ENCODE measurements around the gene APP. TPM values are rescaled to one million over a fixed set of nuclear protein-coding genes. Genes with fewer than 3 reads are reported as not detected.

APP gene
- total and polyA plus RNA-seq, 4 donors, result 86.9 to 414 (median 367) TPM

DNA sequence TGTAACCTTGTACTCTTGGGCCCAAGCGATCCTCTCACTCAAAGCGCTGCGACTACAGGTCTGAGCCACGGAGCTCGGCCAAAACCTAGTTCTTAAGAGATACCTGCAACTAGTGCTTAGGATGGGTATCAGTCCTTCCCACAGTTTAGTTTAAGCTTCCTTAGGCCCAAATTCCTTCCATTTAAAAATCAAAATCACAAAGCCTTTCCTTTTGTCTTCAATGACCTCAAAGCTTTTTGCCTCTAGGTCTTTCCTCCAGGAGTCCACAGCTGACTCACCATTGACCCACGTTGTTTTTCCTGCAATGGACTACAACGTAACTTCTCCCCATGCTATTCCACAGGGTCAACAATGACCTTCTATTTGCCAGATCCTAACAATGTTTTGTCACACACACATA, 64.0 kb downstream of the APP start:
- no peak for TF ChIP-seq CTCF (IDR thresholded peaks at IDR 0.05; ENCODE audit: control extremely low read depth, extremely low read depth)
- Histone ChIP-seq H3K36me3 (ENCODE audit: control insufficient read depth in 4 of 4, insufficient read depth in 4 of 4, low read length in 4 of 4) (peaks cover 7 to 29% (median 7%) of the 10 kb centered on the region in 4 donors), H3K9me3 (ENCODE audit: control insufficient read depth in 4 of 4, insufficient read depth in 3 of 4, low read length in 3 of 4) (peaks cover 0 to 4% (median 0%) of the 10 kb centered on the region in 4 donors), H3K4me1 (ENCODE audit: control insufficient read depth in 5 of 5, insufficient read depth in 5 of 5, low read length in 5 of 5) (peaks cover 0 to 1% (median 0%) of the 10 kb centered on the region in 5 donors), H3K27ac (ENCODE audit: low read depth in 1 of 2, low read length in 1 of 2) (no peak overlapping the region), H3K9ac (ENCODE audit: insufficient read depth in 1 of 2, low read length in 2 of 2) (no peak overlapping the region), H3K27me3 (ENCODE audit: control insufficient read depth in 3 of 3, insufficient read depth in 3 of 3, low read length in 2 of 3) (no peaks in the 10 kb centered on the region), H3K4me3 (no peak overlapping the region)
- DNase-seq (no peak), ATAC-seq (ENCODE audit: insufficient read depth, low FRiP score) (no peak)
- 91 to 94% methylated on average over 7 of the region's 7 CpGs for WGBS, 2 donors

- peaks cover 5 to 25% (median 7%) of the 10 kb centered on the region in 4 donors for H3K36me3 ChIP-seq (ENCODE audit: control insufficient read depth in 4 of 4, insufficient read depth in 4 of 4, low read length in 4 of 4)
- H3K9ac ChIP-seq (ENCODE audit: insufficient read depth in 1 of 2, low read length in 2 of 2), result no peak overlapping the region
- peaks cover 0 to 4% (median 0%) of the 10 kb centered on the region in 4 donors for H3K9me3 ChIP-seq (ENCODE audit: control insufficient read depth in 4 of 4, insufficient read depth in 3 of 4, low read length in 3 of 4)
- no peaks in the 10 kb centered on the region for H3K27me3 ChIP-seq (ENCODE audit: control insufficient read depth in 3 of 3, insufficient read depth in 3 of 3, low read length in 2 of 3)
- no peak for TF ChIP-seq CTCF (IDR thresholded peaks at IDR 0.05; ENCODE audit: control extremely low read depth, extremely low read depth)
- no peak overlapping the region for H3K4me3 ChIP-seq
- no peak for ATAC-seq (ENCODE audit: insufficient read depth, low FRiP score)
- H3K27ac ChIP-seq (ENCODE audit: low read depth in 1 of 2, low read length in 1 of 2), result no peak overlapping the region
- WGBS, 2 donors, result 92 to 93% methylated on average over 5 of the region's 5 CpGs
- DNase-seq, result no peak
- peaks cover 0 to 1% (median 0%) of the 10 kb centered on the region in 5 donors for H3K4me1 ChIP-seq (ENCODE audit: control insufficient read depth in 5 of 5, insufficient read depth in 5 of 5, low read length in 5 of 5)
Observed at GRCh38 chr21:26105819-26106218, 64.8 kb downstream of the APP start.

DNA sequence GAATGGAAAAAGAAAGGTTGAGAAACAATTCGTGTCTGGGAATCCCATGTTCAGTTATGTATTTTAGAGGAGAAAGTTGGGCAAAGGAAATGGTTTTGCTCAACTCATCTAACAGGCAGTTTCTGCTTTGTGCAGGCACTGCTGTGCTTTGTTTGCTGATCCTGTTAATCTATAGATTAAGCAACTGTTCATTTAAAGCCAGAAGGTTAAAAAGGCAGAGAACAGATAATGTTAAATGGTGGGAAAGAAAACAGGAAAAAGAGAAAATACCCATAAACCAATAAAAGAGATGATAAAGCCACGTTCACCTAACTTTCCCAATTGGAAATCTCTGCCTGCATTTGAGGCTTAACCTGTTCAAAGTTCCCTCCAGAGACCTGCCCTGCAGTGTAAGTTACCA, 70.0 kb downstream of the APP start:
- ATAC-seq (ENCODE audit: insufficient read depth, low FRiP score), result no peak
- H3K27me3 ChIP-seq (ENCODE audit: control insufficient read depth in 3 of 3, insufficient read depth in 3 of 3, low read length in 2 of 3), result no peaks in the 10 kb centered on the region

More for the DNA sequence above, 70.0 kb downstream of the APP start:
- peaks cover 0 to 4% (median 0%) of the 10 kb centered on the region in 4 donors for H3K9me3 ChIP-seq (ENCODE audit: control insufficient read depth in 4 of 4, insufficient read depth in 3 of 4, low read length in 3 of 4)
- peaks cover 0 to 5% (median 3%) of the 10 kb centered on the region in 4 donors for H3K36me3 ChIP-seq (ENCODE audit: control insufficient read depth in 4 of 4, insufficient read depth in 4 of 4, low read length in 4 of 4)
- DNase-seq, result no peak
- WGBS, 2 donors, result 36 to 69% methylated on average over 2 of the region's 2 CpGs
- H3K27ac ChIP-seq (ENCODE audit: low read depth in 1 of 2, low read length in 1 of 2), result no peak overlapping the region
- TF ChIP-seq CTCF (IDR thresholded peaks at IDR 0.05; ENCODE audit: control extremely low read depth, extremely low read depth), result no peak
- no peak overlapping the region for H3K4me3 ChIP-seq
- no peak overlapping the region for H3K9ac ChIP-seq (ENCODE audit: insufficient read depth in 1 of 2, low read length in 2 of 2)
- H3K4me1 ChIP-seq (ENCODE audit: control insufficient read depth in 5 of 5, insufficient read depth in 5 of 5, low read length in 5 of 5), result peaks cover 0 to 17% (median 8%) of the 10 kb centered on the region in 5 donors

Data from lung (tissue), 12 donors.